GM10248 (cell line): ENCODE measurements around the gene DPPA5.
"Not testable (repeated sequence)": the region's sequence is repeated elsewhere in the genome, so short reads cannot be mapped to it uniquely, and the experiment has no call there.

Source experiments
- CTCF ChIA-PET: fragments of 300-600 bp; sonication (Branson Sonifier 250); formaldehyde crosslinking; extraction: SDS; loops from one replicate; lab custom pipeline; 2021; ENCODE audit warnings: antibody characterized with exemption; lab: Yijun Ruan, JAX
- POLR2A ChIA-PET: fragments of 350-650 bp; sonication (Branson Sonifier 250); formaldehyde crosslinking; extraction: SDS; loops from one replicate; lab custom pipeline; 2020; ENCODE audit warnings: antibody characterized with exemption; lab: Yijun Ruan, JAX
- DNase-seq: peaks from one replicate; pipeline ENCODE4 v3.0.0; 2012; ENCODE audit errors: extremely low spot score
- TF ChIP-seq, protein P1 (sequence below): IDR thresholded peaks from 2 replicates; pipeline ENCODE4 v1.5.1; 2012; ENCODE audit warnings: mild to moderate bottlenecking, low read depth; ENCODE audit errors: extremely low read depth, missing control alignments, control extremely low read depth

Gene DPPA5

GRCh38 chr6:73309535-73309784 is 44.6 kb downstream of the DPPA5 start:
- CTCF ChIA-PET: interaction anchor here (0.7 to 5.0 kb wide), 10 partner anchors 9 to 899 kb away, joined by 3 to 38 read pairs (median 4); no protein-coding TSS in a partner anchor
- TF ChIP-seq, protein P1, sequence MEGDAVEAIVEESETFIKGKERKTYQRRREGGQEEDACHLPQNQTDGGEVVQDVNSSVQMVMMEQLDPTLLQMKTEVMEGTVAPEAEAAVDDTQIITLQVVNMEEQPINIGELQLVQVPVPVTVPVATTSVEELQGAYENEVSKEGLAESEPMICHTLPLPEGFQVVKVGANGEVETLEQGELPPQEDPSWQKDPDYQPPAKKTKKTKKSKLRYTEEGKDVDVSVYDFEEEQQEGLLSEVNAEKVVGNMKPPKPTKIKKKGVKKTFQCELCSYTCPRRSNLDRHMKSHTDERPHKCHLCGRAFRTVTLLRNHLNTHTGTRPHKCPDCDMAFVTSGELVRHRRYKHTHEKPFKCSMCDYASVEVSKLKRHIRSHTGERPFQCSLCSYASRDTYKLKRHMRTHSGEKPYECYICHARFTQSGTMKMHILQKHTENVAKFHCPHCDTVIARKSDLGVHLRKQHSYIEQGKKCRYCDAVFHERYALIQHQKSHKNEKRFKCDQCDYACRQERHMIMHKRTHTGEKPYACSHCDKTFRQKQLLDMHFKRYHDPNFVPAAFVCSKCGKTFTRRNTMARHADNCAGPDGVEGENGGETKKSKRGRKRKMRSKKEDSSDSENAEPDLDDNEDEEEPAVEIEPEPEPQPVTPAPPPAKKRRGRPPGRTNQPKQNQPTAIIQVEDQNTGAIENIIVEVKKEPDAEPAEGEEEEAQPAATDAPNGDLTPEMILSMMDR: no peak
- no peak for DNase-seq
- POLR2A ChIA-PET: interaction anchor here (0.8 kb wide), 1 partner anchor 79 kb away, joined by 3 read pairs; no protein-coding TSS in a partner anchor

DNA sequence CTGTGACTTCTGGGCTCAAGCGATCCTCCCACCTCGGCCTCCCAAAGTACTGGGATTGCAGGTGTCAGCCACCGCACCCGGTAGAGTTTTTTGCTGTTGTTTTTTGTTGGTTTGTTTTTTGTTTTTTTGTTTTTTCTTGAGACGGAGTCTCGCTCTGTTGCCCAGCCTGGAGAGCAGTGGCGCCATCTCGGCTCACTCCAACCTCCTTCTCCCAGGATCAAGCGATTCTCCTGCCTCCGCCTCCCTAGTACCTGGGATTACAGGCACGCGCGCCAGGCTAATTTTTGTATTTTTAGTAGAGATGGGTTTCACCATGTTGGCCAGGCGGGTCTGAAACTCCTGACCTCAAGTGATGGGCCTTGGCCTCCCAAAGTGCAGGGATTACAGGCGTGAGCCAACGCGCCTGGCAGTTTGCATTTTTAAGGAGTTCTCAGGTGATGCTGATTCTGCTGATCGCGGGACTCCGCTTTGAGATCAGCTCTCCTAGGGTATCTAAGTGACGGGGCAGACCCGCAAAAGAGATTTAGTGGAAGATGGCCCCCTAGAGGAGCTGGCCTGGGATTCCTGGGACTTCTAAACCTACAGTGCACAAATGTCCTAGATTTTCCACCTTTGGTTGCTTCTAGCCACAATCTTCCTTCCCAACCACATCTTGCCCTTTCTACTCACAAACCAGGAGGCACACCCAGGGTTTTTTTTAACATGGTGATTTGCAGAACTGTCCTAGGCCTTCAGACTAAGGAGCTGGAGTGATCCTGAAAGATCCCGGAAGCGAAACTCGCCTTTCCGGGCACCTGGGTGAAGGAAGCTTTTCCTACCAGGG is 45.2 kb downstream of the DPPA5 start:
- TF ChIP-seq, protein P1: no peak
- no peak for DNase-seq
- ChIA-PET POLR2A (interaction anchor here (0.8 kb wide), 1 partner anchor 80 kb away, joined by 3 read pairs; no protein-coding TSS in a partner anchor), CTCF (interaction anchor here (0.7 to 5.0 kb wide), 10 partner anchors 10 to 899 kb away, joined by 3 to 38 read pairs (median 4); no protein-coding TSS in a partner anchor)

GRCh38 chr6:73303773-73304172 is 50.3 kb downstream of the DPPA5 start:
- POLR2A ChIA-PET: not testable (repeated sequence)
- CTCF ChIA-PET: interaction anchor here (1.0 to 1.9 kb wide), 3 partner anchors 10 to 23 kb away, joined by 3 to 7 read pairs (median 3); no protein-coding TSS in a partner anchor

More at GRCh38 chr6:73303773-73304172, 50.3 kb downstream of the DPPA5 start:
- DNase-seq: not testable (repeated sequence)
